Upper lobe of right lung (tissue), 1 donor: ENCODE results near the gene BRS3. TPM values are rescaled to one million over a fixed set of nuclear protein-coding genes. Genes with fewer than 3 reads are reported as not detected.

ENCODE experiments used
- total RNA-seq: library from RNA; stranded (reverse); fragmentation: NEBNext Ultra II Directional; extraction: Animal tissue kit (Norgen Biotek cat#: 25700); gene quantifications from one replicate; pipeline ENCODE4 v1.2.1, GENCODE V29; 2021
- donor health status: DM: no; HTN: yes; CAD: no; lungs with severe emphysema.

The BRS3 gene
- total RNA-seq, 1 donor from 2014 or later, result not detected

Other genes starting within 250 kb of the BRS3 start
- 7.9 TPM for gene MAP7D3, start 236.5 kb upstream of the BRS3 start, total RNA-seq
- 0.06 TPM for gene ADGRG4, start 187.0 kb upstream of the BRS3 start, total RNA-seq
- gene HTATSF1, start 9.6 kb downstream of the BRS3 start, total RNA-seq, result 23.9 TPM
- gene VGLL1, start 44.3 kb downstream of the BRS3 start, total RNA-seq, result 1.6 TPM
- 1.6 TPM for gene CD40LG, start 160.2 kb downstream of the BRS3 start, total RNA-seq